Measurements from ENCODE around the gene RPL10A. TPM values are rescaled to one million over a fixed set of nuclear protein-coding genes. Genes with fewer than 3 reads are reported as not detected.

The RPL10A gene
- total RNA-seq, 1 experiment from 2014 or later, result 828 TPM

GRCh38 chr6:35474131-35474941 lies 6.1 kb downstream of the RPL10A start:
- H3K9me3 Mint-ChIP-seq (ENCODE audit: low read depth, unreplicated experiment), result no peaks in the 10 kb centered on the region
- H3K36me3 Mint-ChIP-seq (ENCODE audit: insufficient read depth, unreplicated experiment), result peaks cover 87% of the 10 kb centered on the region
- peak overlapping the region; percentile 65 for H3K27ac Mint-ChIP-seq (ENCODE audit: unreplicated experiment)
- no peak for DNase-seq
- intact Hi-C loops (cut with micrococcal nuclease; ENCODE audit: unreplicated experiment), result no loop called here
- no peak overlapping the region for H3K4me3 Mint-ChIP-seq (ENCODE audit: low read depth, unreplicated experiment)
- CTCF ChIA-PET, result interaction anchor here (0.6 to 1.1 kb wide), 2 partner anchors 22 kb away, joined by 3 to 4 read pairs; partner anchors contain the start of gene TEAD3
- BruUV-seq (replicated peaks), result no TSS peak
- no peak for TF ChIP-seq CTCF (IDR thresholded peaks at IDR 0.05; ENCODE audit: unreplicated experiment)
- H3K4me1 Mint-ChIP-seq (ENCODE audit: low read depth, unreplicated experiment), result peaks cover 25% of the 10 kb centered on the region
- H3K27me3 Mint-ChIP-seq (ENCODE audit: unreplicated experiment), result no peaks in the 10 kb centered on the region

DNA sequence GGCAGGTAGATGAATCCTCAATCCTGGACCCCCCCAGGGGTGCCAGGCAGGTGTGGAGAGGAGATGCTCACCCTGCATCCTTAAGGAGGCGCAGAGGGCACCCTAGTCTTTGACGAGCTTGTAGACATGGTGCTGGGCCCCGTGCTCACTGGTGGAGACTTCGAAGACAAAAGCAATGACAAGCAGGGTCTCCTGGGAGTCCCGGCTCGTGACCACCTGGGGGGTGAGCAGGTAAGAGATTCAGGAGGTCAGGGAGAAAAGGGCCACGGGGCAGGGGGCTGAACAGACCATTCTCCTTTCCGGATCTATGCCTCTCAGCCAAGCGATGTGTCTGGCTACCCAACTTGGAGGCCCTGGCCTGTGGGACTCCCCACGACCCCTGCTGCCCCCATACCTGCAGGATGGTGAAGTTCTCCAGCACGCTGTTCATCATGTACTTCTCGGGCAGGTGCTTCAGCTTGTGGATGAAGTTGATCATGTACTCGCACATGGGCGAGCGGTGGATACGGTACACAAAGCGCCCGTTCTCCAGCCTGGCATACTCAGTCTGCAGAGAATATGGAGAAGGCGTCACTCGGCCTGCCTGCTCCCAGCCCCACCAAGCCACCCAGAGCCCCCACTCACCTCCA lies 6.9 kb downstream of the RPL10A start:
- BruUV-seq (replicated peaks), result TSS peak; percentile 11
- H3K27ac Mint-ChIP-seq (ENCODE audit: unreplicated experiment), result peak overlapping the region; percentile 65

GRCh38 chr6:35475573-35475972 lies 7.4 kb downstream of the RPL10A start:
- DNase-seq, result no peak
- BruUV-seq (replicated peaks), result no TSS peak
- Mint-ChIP-seq H3K27ac (ENCODE audit: unreplicated experiment) (peak overlapping the region; percentile 7), H3K36me3 (ENCODE audit: insufficient read depth, unreplicated experiment) (peaks cover 75% of the 10 kb centered on the region), H3K27me3 (ENCODE audit: unreplicated experiment) (no peaks in the 10 kb centered on the region), H3K4me1 (ENCODE audit: low read depth, unreplicated experiment) (peaks cover 13% of the 10 kb centered on the region), H3K9me3 (ENCODE audit: low read depth, unreplicated experiment) (no peaks in the 10 kb centered on the region), H3K4me3 (ENCODE audit: low read depth, unreplicated experiment) (no peak overlapping the region)
- TF ChIP-seq CTCF (IDR thresholded peaks at IDR 0.05; ENCODE audit: unreplicated experiment), result no peak
- CTCF ChIA-PET, result interaction anchor here (1.1 kb wide), 1 partner anchor 21 kb away, joined by 3 read pairs; no protein-coding TSS in a partner anchor
- intact Hi-C loops (cut with micrococcal nuclease; ENCODE audit: unreplicated experiment), result no loop called here

More for the DNA sequence above, 6.9 kb downstream of the RPL10A start:
- TF ChIP-seq CTCF (IDR thresholded peaks at IDR 0.05; ENCODE audit: unreplicated experiment), result no peak
- Mint-ChIP-seq H3K36me3 (ENCODE audit: insufficient read depth, unreplicated experiment) (peaks cover 80% of the 10 kb centered on the region), H3K4me1 (ENCODE audit: low read depth, unreplicated experiment) (peaks cover 19% of the 10 kb centered on the region), H3K4me3 (ENCODE audit: low read depth, unreplicated experiment) (no peak overlapping the region), H3K9me3 (ENCODE audit: low read depth, unreplicated experiment) (no peaks in the 10 kb centered on the region), H3K27me3 (ENCODE audit: unreplicated experiment) (no peaks in the 10 kb centered on the region)
- no peak for DNase-seq
- intact Hi-C loops (cut with micrococcal nuclease; ENCODE audit: unreplicated experiment), result no loop called here
- CTCF ChIA-PET, result interaction anchor here (1.1 kb wide), 1 partner anchor 21 kb away, joined by 3 read pairs; no protein-coding TSS in a partner anchor

DNA sequence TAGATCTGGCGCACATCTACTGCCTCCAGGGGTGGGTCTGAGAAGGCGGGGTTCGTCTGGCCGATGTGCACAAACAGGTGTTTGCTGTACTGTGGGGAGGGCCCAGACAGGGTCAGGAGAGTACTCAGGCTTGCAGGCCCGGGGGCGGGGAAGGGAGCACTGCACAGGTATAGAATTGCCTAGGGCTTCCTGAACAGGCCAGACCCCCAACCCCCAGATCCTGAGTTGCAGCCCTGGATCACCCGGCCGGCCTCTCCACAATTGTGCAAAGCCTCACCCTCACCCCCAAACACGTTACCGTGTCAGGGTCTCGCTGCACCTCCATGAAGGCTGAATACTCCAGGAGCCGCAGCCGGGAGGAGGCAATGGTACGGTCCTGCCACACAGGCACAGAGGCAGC lies 7.8 kb downstream of the RPL10A start:
- intact Hi-C loops (cut with micrococcal nuclease; ENCODE audit: unreplicated experiment), result no loop called here
- no peaks in the 10 kb centered on the region for H3K27me3 Mint-ChIP-seq (ENCODE audit: unreplicated experiment)
- no peak for DNase-seq
- H3K4me1 Mint-ChIP-seq (ENCODE audit: low read depth, unreplicated experiment), result peaks cover 9% of the 10 kb centered on the region
- BruUV-seq (replicated peaks), result no TSS peak
- no peak overlapping the region for H3K4me3 Mint-ChIP-seq (ENCODE audit: low read depth, unreplicated experiment)
- CTCF ChIA-PET, result no interaction called here
- peaks cover 71% of the 10 kb centered on the region for H3K36me3 Mint-ChIP-seq (ENCODE audit: insufficient read depth, unreplicated experiment)
- peak overlapping the region; percentile 7 for H3K27ac Mint-ChIP-seq (ENCODE audit: unreplicated experiment)
- no peaks in the 10 kb centered on the region for H3K9me3 Mint-ChIP-seq (ENCODE audit: low read depth, unreplicated experiment)
- no peak for TF ChIP-seq CTCF (IDR thresholded peaks at IDR 0.05; ENCODE audit: unreplicated experiment)

Measured in Calu3 (cell line).